Measurements from ENCODE around the gene PFKFB3.

DNA sequence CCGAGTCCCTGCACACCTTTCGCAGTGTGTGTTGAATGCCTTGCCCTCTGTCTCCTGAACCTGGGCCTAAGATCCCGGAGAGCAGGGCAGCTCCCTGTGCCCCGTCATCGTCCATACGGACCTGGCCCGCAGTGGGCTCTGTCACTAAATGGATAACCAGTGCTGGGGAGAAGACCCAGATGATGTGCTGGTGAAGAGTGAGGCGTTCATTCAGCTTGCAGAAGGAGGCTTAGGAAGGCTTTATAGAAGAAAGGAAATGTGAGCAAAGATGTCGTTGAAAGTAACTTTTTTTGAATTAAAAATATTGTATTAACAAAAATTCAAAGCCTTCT is 34.4 kb downstream of the PFKFB3 start:
- TF ChIP-seq CEBPB (IDR thresholded peaks at IDR 0.05) (no peak), RAD21 (IDR thresholded peaks at IDR 0.05; ENCODE audit: low read depth) (no peak), CREB1 (IDR thresholded peaks at IDR 0.05; ENCODE audit: low read depth) (no peak), EP300 (IDR thresholded peaks at IDR 0.05; ENCODE audit: borderline replicate concordance) (no peak)
- TF ChIP-seq, protein P1, sequence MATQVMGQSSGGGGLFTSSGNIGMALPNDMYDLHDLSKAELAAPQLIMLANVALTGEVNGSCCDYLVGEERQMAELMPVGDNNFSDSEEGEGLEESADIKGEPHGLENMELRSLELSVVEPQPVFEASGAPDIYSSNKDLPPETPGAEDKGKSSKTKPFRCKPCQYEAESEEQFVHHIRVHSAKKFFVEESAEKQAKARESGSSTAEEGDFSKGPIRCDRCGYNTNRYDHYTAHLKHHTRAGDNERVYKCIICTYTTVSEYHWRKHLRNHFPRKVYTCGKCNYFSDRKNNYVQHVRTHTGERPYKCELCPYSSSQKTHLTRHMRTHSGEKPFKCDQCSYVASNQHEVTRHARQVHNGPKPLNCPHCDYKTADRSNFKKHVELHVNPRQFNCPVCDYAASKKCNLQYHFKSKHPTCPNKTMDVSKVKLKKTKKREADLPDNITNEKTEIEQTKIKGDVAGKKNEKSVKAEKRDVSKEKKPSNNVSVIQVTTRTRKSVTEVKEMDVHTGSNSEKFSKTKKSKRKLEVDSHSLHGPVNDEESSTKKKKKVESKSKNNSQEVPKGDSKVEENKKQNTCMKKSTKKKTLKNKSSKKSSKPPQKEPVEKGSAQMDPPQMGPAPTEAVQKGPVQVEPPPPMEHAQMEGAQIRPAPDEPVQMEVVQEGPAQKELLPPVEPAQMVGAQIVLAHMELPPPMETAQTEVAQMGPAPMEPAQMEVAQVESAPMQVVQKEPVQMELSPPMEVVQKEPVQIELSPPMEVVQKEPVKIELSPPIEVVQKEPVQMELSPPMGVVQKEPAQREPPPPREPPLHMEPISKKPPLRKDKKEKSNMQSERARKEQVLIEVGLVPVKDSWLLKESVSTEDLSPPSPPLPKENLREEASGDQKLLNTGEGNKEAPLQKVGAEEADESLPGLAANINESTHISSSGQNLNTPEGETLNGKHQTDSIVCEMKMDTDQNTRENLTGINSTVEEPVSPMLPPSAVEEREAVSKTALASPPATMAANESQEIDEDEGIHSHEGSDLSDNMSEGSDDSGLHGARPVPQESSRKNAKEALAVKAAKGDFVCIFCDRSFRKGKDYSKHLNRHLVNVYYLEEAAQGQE (IDR thresholded peaks at IDR 0.05; ENCODE audit: low read depth) = no peak
